ENCODE results near the gene SCLY. TPM values are rescaled to one million over a fixed set of nuclear protein-coding genes. Genes with fewer than 3 reads are reported as not detected.

Gene SCLY
- total and polyA plus RNA-seq, 2 of the 13 experiments (the other 11 are each of a cell fraction or from before 2014, with no cell fraction given): 27.9 to 38.6 TPM

GRCh38 chr2:238106698-238107524, 46.1 kb downstream of the SCLY start (continued):
- no peak for TF ChIP-seq ZNF646 (CRISPR knock-in tag; IDR thresholded peaks at IDR 0.05)
- no peak for TF ChIP-seq MED1 (CRISPR knock-in tag; IDR thresholded peaks at IDR 0.05)
- no peak for TF ChIP-seq FUBP1 (CRISPR knock-in tag; IDR thresholded peaks at IDR 0.05; ENCODE audit: borderline replicate concordance)
- no peak for TF ChIP-seq ZNF20 (CRISPR knock-in tag; IDR thresholded peaks at IDR 0.05)
- TF ChIP-seq ZFP91 (CRISPR knock-in tag; IDR thresholded peaks at IDR 0.05; ENCODE audit: borderline replicate concordance): peak; percentile 23; the same call in 1 of the 2 replicates
- TF ChIP-seq SMAD9 (CRISPR knock-in tag; IDR thresholded peaks at IDR 0.05): no peak
- no peak for TF ChIP-seq RFX1 (IDR thresholded peaks at IDR 0.05)
- TF ChIP-seq TBX2 (CRISPR knock-in tag; IDR thresholded peaks at IDR 0.05; ENCODE audit: borderline replicate concordance): peak; percentile 40; the same call in 1 of the 2 replicates
- peak; percentile 15; the same call in 1 of the 2 replicates for TF ChIP-seq ZSCAN9 (CRISPR knock-in tag; IDR thresholded peaks at IDR 0.05; ENCODE audit: borderline replicate concordance)
- TF ChIP-seq GATAD2A (CRISPR knock-in tag; IDR thresholded peaks at IDR 0.05): no peak
- no peak for TF ChIP-seq U2AF1 (optimal IDR thresholded peaks at IDR 0.05; ENCODE audit: low read depth, low read length)
- no peak for TF ChIP-seq ZNF552 (CRISPR knock-in tag; IDR thresholded peaks at IDR 0.05; ENCODE audit: borderline replicate concordance)
- no peak for TF ChIP-seq BRCA1 (CRISPR knock-in tag; IDR thresholded peaks at IDR 0.05)
- TF ChIP-seq ZNF574 (CRISPR knock-in tag; IDR thresholded peaks at IDR 0.05): no peak
- TF ChIP-seq ZMAT3 (CRISPR knock-in tag; conservative IDR thresholded peaks at IDR 0.05): no peak
